Stomach (tissue), 4 donors: ENCODE measurements around the gene CYP21A2.
"Not testable (repeated sequence)": the region's sequence is repeated elsewhere in the genome, so short reads cannot be mapped to it uniquely, and the experiment has no call there.

ENCODE experiments used
- EP300 ChIP-seq: sonication (generic); formaldehyde crosslinking; IDR thresholded peaks from one replicate; pipeline ENCODE4 v1.6.1; 2017; ENCODE audit warnings: antibody characterized with exemption
- POLR2A ChIP-seq, 4 donors: fragments of 450-650 bp; IDR thresholded peaks; one replicate each; pipeline ENCODE4 v1.6.1; 2016; ENCODE audit warnings: antibody characterized with exemption in 4 of 4, control low read depth in 2 of 4, mild to moderate bottlenecking in 1 of 4, moderate library complexity in 1 of 4
- POLR2AphosphoS5 ChIP-seq, 3 donors: sonication (generic); formaldehyde crosslinking; IDR thresholded peaks; one replicate each; pipeline ENCODE4 v1.6.1; 2016; ENCODE audit warnings: antibody characterized with exemption in 3 of 3
- TF ChIP-seq, protein P1 (sequence below), 7 experiments: fragments of 450-650 bp in 4 of 7; fragments of 200-600 bp in 3 of 7; sonication (generic) in 3 of 7; IDR thresholded peaks; one replicate each; pipeline ENCODE4 v1.5.1; 2016 to 2019; ENCODE audit warnings: antibody characterized with exemption in 7 of 7, control low read depth in 2 of 7, mild to moderate bottlenecking in 1 of 7

DNA sequence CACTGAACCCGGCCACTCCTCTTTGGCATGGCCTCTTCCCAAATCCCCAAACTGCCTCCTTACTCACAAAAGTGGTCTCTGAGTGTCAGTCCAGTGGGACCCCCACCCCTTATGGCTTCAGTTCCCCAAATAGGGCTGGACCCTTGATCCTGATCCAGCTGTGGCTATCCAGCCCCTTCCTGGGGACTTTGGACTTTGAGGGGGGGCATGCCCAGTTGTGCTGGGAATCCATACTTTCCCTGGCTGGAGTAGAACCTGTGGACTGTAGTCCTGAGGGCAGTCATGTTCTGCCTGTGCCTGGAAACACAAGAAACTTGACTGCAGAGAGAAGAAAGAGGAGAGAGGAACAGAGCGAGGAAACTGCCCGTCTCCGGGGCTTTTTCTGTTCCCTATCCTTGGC, 33.8 kb upstream of the CYP21A2 start:
- TF ChIP-seq, protein P1, sequence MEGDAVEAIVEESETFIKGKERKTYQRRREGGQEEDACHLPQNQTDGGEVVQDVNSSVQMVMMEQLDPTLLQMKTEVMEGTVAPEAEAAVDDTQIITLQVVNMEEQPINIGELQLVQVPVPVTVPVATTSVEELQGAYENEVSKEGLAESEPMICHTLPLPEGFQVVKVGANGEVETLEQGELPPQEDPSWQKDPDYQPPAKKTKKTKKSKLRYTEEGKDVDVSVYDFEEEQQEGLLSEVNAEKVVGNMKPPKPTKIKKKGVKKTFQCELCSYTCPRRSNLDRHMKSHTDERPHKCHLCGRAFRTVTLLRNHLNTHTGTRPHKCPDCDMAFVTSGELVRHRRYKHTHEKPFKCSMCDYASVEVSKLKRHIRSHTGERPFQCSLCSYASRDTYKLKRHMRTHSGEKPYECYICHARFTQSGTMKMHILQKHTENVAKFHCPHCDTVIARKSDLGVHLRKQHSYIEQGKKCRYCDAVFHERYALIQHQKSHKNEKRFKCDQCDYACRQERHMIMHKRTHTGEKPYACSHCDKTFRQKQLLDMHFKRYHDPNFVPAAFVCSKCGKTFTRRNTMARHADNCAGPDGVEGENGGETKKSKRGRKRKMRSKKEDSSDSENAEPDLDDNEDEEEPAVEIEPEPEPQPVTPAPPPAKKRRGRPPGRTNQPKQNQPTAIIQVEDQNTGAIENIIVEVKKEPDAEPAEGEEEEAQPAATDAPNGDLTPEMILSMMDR (IDR thresholded peaks at IDR 0.05) = not testable (repeated sequence)
- TF ChIP-seq EP300; POLR2A (IDR thresholded peaks at IDR 0.05); POLR2AphosphoS5 (IDR thresholded peaks at IDR 0.05): not testable (repeated sequence)
